Fibroblast of gingiva (primary cell): Measurements from ENCODE around the gene WNK3.
A peak's percentile ranks its signal among the peaks of the same experiment; 100 is the strongest.
"Not testable (repeated sequence)": the region's sequence is repeated elsewhere in the genome, so short reads cannot be mapped to it uniquely, and the experiment has no call there.

Experiments used
- DNase-seq: peaks from one replicate; pipeline ENCODE4 v3.0.0-alpha.2; 2011; ENCODE audit warnings: low read depth

The WNK3 gene

DNA sequence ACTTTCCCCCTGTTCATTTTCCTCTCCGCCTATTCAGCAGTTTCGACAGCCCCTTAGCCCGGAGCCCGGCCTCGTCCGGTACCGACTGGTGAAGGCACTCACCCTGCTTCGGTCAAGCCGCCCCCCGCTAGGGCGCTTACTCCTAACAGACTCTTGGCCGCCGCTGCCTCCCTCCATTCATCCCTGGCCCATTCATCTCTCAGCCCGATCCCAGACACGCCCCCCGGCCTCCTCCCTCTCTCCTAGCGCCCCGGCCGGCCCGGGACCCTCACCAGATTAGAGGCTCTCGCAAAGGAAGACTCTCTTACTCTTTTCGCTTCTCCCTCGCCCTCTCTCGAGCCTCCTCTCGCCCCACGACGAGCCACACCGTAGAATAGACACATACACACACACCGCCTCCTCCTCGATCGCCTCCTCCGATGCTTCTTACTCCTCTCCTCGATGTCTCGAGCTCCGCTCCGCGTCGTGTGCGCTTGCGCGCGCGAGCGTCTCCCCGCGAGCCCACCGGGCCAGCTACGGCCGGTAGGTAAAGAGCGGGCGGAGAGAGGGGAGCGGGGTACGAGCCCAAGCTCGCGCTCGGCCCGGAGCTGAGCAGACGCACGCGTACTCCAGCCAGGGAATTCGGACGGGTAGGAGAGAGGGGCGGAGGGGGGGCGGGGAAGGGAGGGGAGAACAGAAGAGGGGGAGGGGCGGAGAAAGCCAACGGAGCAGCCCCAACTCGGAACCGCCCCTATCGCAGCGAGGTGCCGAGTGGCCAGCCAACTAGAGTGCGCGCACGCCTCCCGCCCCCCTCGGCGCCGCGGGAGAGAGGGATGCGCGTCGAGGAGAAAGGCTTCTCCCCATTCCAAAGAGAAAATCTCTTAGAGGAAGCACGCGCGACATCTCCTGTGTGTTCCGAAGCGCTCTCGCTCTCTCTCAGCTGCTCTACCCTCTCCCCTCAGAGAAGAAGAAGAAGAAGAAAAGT, at the start of gene WNK3:
Gene WNK3, minus strand, starts transcription at position 633 of the 964 bp plus-strand sequence.
- DNase-seq: peak; percentile 15

- no peak for DNase-seq
These were observed 49.4 kb upstream of the WNK3 start for GRCh38 chrX:54407266-54407665.

GRCh38 chrX:54397113-54397512, 39.3 kb upstream of the WNK3 start:
- DNase-seq: no peak

DNA sequence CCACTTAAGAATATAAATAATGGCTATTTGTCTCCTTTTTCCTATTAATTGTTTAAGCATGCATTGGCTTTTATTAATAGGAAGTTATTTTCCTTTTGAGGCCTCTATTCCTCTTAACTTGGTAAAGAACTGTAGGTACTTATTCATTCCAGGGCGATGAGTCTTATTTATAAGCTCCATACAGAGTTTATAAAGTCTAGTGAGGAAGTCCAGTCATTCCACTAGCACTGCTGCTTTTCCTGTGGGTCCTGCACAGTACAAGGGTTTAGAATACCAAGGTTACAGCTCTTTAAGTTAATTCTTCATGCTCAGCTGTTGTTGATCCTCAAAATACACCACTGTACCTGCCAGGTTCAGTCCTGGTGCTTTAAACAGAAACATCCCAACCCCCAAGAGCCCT, 28.5 kb upstream of the WNK3 start:
- no peak for DNase-seq

- not testable (repeated sequence) for DNase-seq
These were observed 26.8 kb upstream of the WNK3 start for GRCh38 chrX:54384661-54385060.

DNA sequence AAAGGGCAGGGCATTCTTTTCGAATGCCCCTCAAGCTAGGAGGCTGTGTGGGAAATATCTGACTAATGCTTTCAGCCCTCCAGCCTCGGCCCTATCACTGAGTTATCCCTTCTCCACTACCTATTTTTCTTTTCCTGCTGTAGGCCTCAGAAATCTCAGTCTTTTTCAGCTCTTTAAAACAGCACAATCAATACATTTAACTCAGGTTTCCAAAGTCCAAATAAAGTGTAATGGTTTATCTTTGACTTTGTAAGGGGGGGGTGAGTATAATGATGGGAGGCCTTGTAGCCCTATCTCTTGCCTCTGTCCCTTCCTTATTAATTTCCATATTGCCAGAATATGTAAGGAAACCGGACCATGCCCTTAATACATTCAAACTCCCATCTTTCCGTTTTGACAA, 1.6 kb upstream of the WNK3 start:
- no peak for DNase-seq

DNA sequence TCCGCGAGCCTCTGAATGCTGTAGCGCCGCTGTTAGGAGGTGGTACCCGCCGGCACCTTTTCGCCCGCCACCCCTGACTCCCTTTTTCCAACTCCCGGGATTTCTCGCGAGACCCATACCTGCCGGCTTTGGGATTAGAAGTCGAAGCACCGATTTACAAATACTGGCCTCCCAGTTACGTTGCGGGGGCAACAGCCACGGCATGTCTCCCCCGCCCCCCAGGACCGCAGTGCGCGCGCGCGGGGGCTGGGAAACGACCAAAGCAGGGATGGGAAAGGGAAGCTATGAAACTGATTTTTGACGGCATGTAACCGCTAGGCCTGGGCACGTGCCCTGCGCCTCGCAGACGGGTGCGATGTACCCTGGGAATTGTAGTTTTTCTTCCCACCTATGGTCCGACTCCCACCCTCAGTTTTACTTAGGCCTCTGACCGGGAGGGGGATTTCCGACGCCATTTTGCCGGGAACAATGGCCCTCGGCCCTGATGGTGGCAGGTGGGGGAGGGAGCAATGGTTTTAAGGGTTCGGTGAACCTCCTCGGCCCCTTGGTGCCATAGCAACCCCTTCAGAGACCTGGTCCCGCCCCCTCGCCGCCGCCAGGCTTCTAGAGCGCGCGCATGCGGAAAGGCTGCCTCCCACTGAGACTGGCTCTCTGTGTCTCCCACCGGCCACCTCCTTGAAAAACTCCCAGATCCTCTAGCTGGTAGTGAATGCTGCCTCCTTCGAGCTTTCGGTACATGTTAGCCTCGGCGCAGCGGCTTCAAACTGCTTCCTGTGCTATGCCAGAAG, 772 bp upstream of the WNK3 start:
- no peak for DNase-seq

- no peak for DNase-seq
These were observed 5.2 kb downstream of the WNK3 start for GRCh38 chrX:54352677-54353076.

DNA sequence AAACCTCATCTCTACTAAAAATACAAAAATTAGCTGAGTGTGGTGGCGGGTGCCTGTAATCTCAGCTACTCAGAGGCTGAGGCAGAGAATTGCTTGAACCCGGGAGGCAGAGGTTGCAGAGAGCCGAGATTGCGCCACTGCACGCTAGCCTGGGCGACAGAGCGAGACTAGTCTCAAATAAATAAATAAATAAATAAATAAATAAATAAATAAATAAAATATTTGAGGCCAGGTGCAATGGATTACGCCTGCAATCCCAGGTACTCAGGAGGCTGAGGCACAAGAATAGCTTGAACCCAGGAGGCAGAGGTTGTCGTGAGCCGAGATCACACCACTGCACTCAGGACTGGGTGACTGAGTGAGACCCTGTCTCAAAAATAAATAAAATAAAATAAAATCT, 20.5 kb downstream of the WNK3 start:
- not testable (repeated sequence) for DNase-seq

DNA sequence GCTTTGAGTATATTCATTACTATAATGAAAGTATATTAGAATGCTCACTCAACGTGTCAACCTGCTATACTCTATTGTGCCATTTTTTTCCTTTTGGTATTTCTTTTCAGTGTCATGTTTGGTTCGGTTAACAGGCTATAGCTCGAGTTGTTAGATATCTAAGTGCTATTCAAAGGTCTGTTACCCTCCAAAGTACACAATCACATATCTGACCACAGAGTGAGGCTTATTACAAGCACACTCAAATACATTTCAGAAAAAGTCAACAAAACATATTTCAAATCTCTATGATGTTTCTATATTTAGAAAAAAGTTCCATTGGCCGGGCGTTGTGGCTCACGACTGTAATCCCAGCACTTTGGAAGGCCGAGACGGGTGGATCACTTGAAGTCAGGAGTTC, 32.8 kb downstream of the WNK3 start:
- no peak for DNase-seq

DNA sequence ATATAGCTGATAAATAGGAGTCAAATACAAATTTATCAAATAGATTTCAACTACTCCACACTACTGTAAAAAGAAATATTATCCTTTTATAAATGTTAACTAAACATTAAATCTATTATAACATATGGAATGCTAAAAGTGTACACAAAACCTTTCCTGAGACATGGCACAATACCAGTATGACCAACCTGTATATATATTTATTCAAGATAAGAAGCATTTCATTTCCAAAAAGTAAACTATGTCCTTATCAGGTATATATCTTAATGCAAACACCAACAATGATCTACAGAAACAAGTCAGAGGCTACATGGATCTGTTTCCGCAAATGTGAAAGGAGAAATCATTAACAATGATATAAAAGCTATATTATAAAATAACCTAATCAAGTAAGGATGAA, 37.8 kb downstream of the WNK3 start:
- DNase-seq: no peak

DNA sequence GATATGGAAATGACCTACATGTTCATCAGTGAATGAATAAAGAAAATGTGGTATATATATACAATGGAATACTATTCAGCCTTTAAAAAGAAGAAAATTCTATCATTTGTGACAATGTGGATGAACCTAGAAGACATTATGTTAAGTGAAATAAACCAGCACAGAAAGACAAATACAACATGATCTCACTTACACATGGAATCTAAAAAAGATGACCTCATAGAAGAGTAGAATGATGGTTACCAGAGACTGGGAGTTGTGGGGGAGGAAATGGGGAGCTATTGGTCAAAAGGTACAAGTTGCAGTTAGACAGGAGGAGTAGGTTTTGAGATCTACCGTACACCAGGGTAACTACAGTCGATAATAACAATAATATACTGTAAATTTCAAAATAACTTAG, 51.5 kb downstream of the WNK3 start:
- no peak for DNase-seq

- DNase-seq: no peak
These were observed 56.3 kb downstream of the WNK3 start for GRCh38 chrX:54301516-54301915.

DNA sequence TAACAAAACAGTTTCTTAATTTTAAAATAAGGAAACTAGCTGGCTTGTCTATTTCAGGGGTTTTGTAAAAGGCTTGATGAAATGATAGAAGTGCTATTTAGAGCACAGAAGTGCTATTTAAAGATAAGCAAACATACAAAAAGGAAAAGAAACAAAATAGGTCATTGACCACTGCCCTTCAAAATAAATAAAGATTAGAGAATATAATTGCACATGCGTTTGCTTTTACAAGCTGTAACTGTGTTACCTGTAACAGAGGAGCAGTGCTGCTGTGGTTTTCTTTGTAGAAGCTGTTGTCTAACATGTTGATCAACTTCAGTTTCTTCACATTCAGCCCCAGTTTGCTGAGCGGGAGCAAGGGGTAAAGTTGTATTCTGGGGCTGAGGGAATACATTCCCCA, 63.5 kb downstream of the WNK3 start:
- DNase-seq: no peak

DNA sequence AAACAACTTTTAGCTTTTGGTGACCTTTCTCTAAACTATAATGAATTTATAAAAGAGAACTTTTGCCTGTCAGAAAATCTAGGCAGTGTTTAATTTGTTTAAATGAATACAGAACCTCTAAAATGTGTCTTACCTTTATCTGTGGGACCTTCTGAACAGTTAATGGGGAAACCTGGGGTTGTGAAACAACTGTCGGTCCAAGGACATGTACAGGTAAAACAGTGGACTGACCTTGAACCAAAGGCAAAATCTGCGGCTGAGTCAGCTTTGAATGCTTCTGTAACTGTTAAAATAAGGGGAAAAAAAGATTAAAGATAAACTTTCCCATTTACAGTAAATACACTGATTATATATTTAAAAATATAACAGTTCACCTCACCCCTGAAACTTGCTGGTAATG, 65.1 kb downstream of the WNK3 start:
- no peak for DNase-seq

DNA sequence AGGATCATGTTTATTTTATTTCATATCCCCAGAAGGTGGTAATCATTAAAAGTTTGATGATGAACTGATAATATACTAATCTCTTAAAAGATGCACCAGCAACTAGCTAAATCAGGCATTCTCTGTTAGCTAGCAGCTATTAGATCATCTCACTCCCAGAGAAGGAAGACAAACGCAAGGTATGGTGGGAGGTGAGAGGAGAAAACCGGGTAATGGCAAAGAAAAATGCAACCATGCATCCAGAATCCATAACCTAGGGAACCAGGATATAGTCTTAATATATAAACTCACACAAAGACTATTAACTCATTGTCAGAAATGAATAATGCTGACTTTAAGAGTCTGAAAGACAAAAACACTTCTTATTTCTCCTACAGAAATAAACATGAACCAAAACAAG, 66.1 kb downstream of the WNK3 start:
- DNase-seq: no peak

GRCh38 chrX:54288968-54289367, 68.9 kb downstream of the WNK3 start:
- no peak for DNase-seq

DNA sequence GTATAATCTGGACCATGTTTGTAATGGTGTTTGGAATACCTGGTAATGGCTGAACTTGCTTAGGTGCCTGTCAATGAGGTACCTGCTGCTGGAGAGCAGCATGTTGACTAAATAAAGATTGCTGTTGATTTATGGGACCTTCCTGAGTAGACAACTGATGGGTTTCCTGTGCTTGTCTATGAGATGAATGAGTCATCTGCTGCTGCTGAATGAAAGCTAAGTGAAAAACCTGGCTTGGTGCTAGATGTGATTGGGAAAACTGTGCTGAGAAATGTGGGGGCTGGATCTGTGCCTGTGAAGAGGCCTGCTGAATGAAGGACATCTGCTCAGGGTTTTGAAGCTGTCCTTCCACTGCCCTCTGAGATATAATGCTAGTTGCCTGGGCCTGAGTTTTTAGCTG, 69.6 kb downstream of the WNK3 start:
- DNase-seq: no peak

DNA sequence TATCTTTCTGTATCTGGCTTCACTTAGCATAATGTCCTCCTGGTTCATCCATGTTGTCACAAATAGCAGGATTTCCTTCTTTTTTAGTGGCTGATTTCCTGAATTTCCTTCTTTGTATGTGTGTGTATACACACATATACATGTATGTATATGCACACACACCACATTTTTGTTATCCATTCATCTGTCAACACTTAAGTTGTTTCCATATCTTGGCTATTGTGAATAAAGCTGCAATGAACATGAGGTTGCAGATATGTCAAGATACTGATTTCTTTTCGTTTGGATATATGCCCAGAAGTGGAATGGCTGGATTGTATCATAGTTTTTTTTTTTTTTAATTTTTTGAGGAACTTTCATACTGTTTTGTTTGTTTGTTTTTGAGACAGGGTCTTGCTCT, 76.2 kb downstream of the WNK3 start:
- no peak for DNase-seq

DNA sequence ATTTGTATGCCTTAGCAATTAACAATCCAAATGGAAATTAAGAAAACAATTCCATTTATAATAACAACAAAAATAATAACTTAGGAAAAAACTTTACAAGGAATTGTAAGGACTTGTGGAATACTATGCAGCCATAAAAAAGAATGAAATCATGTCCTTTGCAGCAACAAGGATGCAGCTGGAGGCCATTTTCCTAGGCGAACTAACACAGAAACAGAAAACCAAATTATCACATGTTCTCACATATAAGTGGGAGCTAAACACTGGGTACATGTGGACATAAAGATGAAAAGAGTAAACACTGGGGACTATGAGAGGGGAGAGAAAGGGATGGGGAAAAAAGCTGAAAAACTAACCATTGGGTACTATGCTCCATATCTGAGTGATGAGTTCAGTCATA, 77.4 kb downstream of the WNK3 start:
- DNase-seq: no peak

DNA sequence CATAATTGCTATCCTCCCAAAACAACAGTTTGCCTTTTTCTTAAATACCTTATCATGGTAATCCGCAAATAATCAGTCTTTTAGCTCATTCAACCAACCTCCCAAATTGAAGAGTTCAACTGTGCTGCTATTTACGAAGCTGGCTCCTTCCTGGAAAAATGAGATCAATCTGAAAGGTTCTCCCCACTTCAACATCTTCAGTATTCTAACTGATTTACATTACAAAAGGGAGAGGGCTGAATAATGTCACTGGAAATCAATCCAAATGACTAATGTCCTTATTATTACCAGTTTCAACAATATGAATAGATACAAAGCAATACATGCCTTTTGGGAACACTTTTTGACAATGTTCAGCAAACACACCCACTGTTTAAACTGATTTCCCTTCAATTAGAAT, 86.2 kb downstream of the WNK3 start:
- DNase-seq: no peak

- DNase-seq: peak; percentile 0
These were observed 109.5 kb downstream of the WNK3 start for GRCh38 chrX:54248309-54248708.

DNA sequence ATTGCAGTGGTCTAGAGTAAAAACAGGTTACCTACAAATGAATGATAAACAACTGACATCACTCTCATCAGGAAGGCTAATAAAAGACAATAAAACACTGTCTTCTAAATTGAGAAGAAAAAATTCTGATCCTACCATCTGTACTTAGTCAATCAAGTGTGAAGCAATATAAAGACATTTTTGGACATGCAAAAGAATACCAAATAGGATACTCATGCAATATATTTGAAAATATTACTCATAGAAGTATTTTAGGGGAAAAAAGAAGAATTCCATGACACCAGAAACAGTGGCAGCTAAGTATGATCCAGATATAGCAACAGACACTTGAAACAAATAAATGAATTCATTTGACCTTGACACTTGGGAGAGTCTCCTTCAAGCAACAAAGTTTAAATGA, 111.0 kb downstream of the WNK3 start:
- peak; percentile 2 for DNase-seq
